ENCODE measurements around the gene SRSF3. TPM values are rescaled to one million over a fixed set of nuclear protein-coding genes. Genes with fewer than 3 reads are reported as not detected.
A peak's percentile ranks its signal among the peaks of the same experiment; 100 is the strongest.

Gene SRSF3
- total and polyA plus RNA-seq, 12 donors = 28.9 to 291 (median 123) TPM

GRCh38 chr6:36639171-36639808 lies 45.1 kb downstream of the SRSF3 start:
- intact Hi-C loops (cut with DNase I) = no loop called here
- WGBS, 4 donors = 87 to 94% (median 92%) methylated on average over 11 of the region's 11 CpGs
- no peak overlapping the region for H3K4me3 ChIP-seq
- no peaks in the 10 kb centered on the region for H3K27me3 ChIP-seq
- no peaks in the 10 kb centered on the region for H3K36me3 ChIP-seq (replicated peaks in 1 of 2)
- H3K4me1 ChIP-seq (replicated peaks in 1 of 2) = peaks cover 6 to 14% of the 10 kb centered on the region in 2 donors
- no peak for TF ChIP-seq POLR2A (IDR thresholded peaks at IDR 0.05)
- TF ChIP-seq, protein P1, sequence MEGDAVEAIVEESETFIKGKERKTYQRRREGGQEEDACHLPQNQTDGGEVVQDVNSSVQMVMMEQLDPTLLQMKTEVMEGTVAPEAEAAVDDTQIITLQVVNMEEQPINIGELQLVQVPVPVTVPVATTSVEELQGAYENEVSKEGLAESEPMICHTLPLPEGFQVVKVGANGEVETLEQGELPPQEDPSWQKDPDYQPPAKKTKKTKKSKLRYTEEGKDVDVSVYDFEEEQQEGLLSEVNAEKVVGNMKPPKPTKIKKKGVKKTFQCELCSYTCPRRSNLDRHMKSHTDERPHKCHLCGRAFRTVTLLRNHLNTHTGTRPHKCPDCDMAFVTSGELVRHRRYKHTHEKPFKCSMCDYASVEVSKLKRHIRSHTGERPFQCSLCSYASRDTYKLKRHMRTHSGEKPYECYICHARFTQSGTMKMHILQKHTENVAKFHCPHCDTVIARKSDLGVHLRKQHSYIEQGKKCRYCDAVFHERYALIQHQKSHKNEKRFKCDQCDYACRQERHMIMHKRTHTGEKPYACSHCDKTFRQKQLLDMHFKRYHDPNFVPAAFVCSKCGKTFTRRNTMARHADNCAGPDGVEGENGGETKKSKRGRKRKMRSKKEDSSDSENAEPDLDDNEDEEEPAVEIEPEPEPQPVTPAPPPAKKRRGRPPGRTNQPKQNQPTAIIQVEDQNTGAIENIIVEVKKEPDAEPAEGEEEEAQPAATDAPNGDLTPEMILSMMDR (IDR thresholded peaks at IDR 0.05) = no peak
- H3K27ac ChIP-seq = no peak overlapping the region
- H3K9me3 ChIP-seq (replicated peaks in 1 of 3) = no peaks in the 10 kb centered on the region
- no peak for DNase-seq

- Histone ChIP-seq H3K4me1 (replicated peaks in 1 of 2) (peaks cover 6 to 14% of the 10 kb centered on the region in 2 donors), H3K36me3 (replicated peaks in 1 of 2) (no peaks in the 10 kb centered on the region), H3K9me3 (replicated peaks in 1 of 3) (no peaks in the 10 kb centered on the region), H3K27ac (no peak overlapping the region), H3K4me3 (no peak overlapping the region), H3K27me3 (no peaks in the 10 kb centered on the region)
- intact Hi-C loops (cut with DNase I) = no loop called here
- TF ChIP-seq, protein P1 (IDR thresholded peaks at IDR 0.05) = no peak
- TF ChIP-seq POLR2A (IDR thresholded peaks at IDR 0.05) = no peak
- WGBS, 4 donors = 71 to 80% (median 78%) methylated on average over 3 of the region's 3 CpGs
- no peak for DNase-seq
These were observed 47.4 kb downstream of the SRSF3 start for GRCh38 chr6:36641543-36641942.

- H3K4me1 ChIP-seq (replicated peaks in 1 of 2) = peaks cover 6 to 14% of the 10 kb centered on the region in 2 donors
- intact Hi-C loops (cut with DNase I) = no loop called here
- no peaks in the 10 kb centered on the region for H3K36me3 ChIP-seq (replicated peaks in 1 of 2)
- 26 to 41% (median 29%) methylated on average over 8 of the region's 8 CpGs for WGBS, 4 donors
- TF ChIP-seq, protein P1 (IDR thresholded peaks at IDR 0.05) = no peak
- no peak for TF ChIP-seq POLR2A (IDR thresholded peaks at IDR 0.05)
- peak; percentile 87 to 97 (median 96) for DNase-seq
- peak overlapping the region in 1 of 5 donors; percentile 65 for H3K27ac ChIP-seq
- H3K9me3 ChIP-seq (replicated peaks in 1 of 3) = no peaks in the 10 kb centered on the region
- H3K27me3 ChIP-seq = no peaks in the 10 kb centered on the region
- H3K4me3 ChIP-seq = peak overlapping the region in 1 of 4 donors; percentile 7
These were observed 49.0 kb downstream of the SRSF3 start for GRCh38 chr6:36642913-36643817.

DNA sequence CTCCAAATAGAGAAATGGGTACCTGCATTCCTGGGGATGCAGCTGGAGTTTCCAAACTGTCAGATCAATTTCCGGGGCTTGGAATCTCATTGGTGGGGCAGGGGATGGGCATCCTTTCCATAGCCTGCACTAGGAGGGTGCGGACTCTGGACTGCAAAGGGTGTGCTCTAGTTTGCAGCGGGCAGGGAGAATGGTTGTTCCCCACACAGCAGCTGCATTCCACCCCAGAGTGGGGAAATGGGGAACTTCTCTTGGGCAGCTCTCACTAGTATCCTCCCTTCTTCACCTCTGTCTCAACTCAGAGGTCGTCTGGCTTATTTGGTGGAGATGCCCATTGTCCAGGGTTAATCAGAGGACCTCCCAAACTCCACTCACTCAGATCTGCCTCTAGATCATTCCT lies 49.8 kb downstream of the SRSF3 start:
- no peak overlapping the region for H3K27ac ChIP-seq
- no peak for DNase-seq
- no peaks in the 10 kb centered on the region for H3K36me3 ChIP-seq (replicated peaks in 1 of 2)
- H3K27me3 ChIP-seq = no peaks in the 10 kb centered on the region
- H3K4me3 ChIP-seq = no peak overlapping the region
- intact Hi-C loops (cut with DNase I) = no loop called here
- TF ChIP-seq, protein P1 (IDR thresholded peaks at IDR 0.05) = no peak
- no peak for TF ChIP-seq POLR2A (IDR thresholded peaks at IDR 0.05)
- WGBS, 4 donors = 80 to 84% (median 82%) methylated on average over 4 of the region's 4 CpGs
- peaks cover 6 to 14% of the 10 kb centered on the region in 2 donors for H3K4me1 ChIP-seq (replicated peaks in 1 of 2)
- no peaks in the 10 kb centered on the region for H3K9me3 ChIP-seq (replicated peaks in 1 of 3)

Measured in adrenal gland (tissue), 12 donors.